CD14-positive monocyte (primary cell): ENCODE results near the gene PLXDC2. TPM values are rescaled to one million over a fixed set of nuclear protein-coding genes. Genes with fewer than 3 reads are reported as not detected.

ENCODE experiments used
- DNase-seq, 3 donors: peaks; one replicate each; pipeline ENCODE4 v3.0.0-alpha.2; 2011 to 2022
- H2AFZ ChIP-seq: 2 replicates; pipeline ENCODE4 v1.6.0; 2012; ENCODE audit warnings: mild to moderate bottlenecking, low read depth, low read length, inconsistent platforms; ENCODE audit not compliant: insufficient read depth, poor library complexity, severe bottlenecking
- H3K27ac ChIP-seq, 2 donors: 1 replicate in 1 of 2; 2 replicates in 1 of 2; pipeline ENCODE4 v1.5.1; 2012 to 2013; ENCODE audit warnings: low read length in 2 of 2, control low read depth in 1 of 2, inconsistent platforms in 1 of 2, low read depth in 1 of 2, mild to moderate bottlenecking in 1 of 2
- H3K27me3 ChIP-seq, 2 donors: one replicate each; pipeline versions ENCODE4 v1.6.0 to v1.6.1; 2011 to 2013; ENCODE audit warnings: low read length in 2 of 2; ENCODE audit not compliant: control insufficient read depth in 2 of 2, insufficient read depth in 2 of 2
- H3K36me3 ChIP-seq, 2 donors: replicated peaks in 1 of 2; 1 replicate in 1 of 2; 2 replicates in 1 of 2; pipeline versions ENCODE4 v1.5.1 to v1.6.1; 2012 to 2013; ENCODE audit warnings: low read length in 2 of 2, control low read depth in 1 of 2, inconsistent platforms in 1 of 2, mild to moderate bottlenecking in 1 of 2; ENCODE audit not compliant: insufficient read depth in 2 of 2, control insufficient read depth in 1 of 2
- H3K4me1 ChIP-seq, 2 donors: 1 replicate in 1 of 2; 2 replicates in 1 of 2; pipeline versions ENCODE4 v1.5.1 to v1.6.1; 2012 to 2013; ENCODE audit warnings: low read length in 2 of 2, control low read depth in 1 of 2, inconsistent platforms in 1 of 2, mild to moderate bottlenecking in 1 of 2, moderate library complexity in 1 of 2; ENCODE audit not compliant: insufficient read depth in 2 of 2, control insufficient read depth in 1 of 2
- H3K4me2 ChIP-seq: replicated peaks from 2 replicates; pipeline ENCODE3; 2012; ENCODE audit warnings: low read length, moderate library complexity, mild to moderate bottlenecking; ENCODE audit not compliant: poor library complexity, severe bottlenecking; ENCODE audit errors: extremely low read depth
- H3K4me3 ChIP-seq, 3 experiments: fragments of 200-600 bp in 1 of 3; sonication (generic) in 1 of 3; replicated peaks in 1 of 3; 1 replicate in 2 of 3; 2 replicates in 1 of 3; pipeline ENCODE4 v1.5.1; 2011 to 2013; ENCODE audit warnings: low read length in 3 of 3, mild to moderate bottlenecking in 3 of 3, control low read depth in 2 of 3, low read depth in 2 of 3, inconsistent platforms in 1 of 3, moderate library complexity in 1 of 3
- H3K79me2 ChIP-seq: 2 replicates; pipeline ENCODE4 v1.6.0; 2012; ENCODE audit warnings: mild to moderate bottlenecking, control low read depth, inconsistent platforms, low read length, moderate library complexity; ENCODE audit not compliant: insufficient read depth
- H3K9ac ChIP-seq: 2 replicates; pipeline ENCODE4 v1.6.0; 2017; ENCODE audit warnings: low read length, mild to moderate bottlenecking; ENCODE audit not compliant: insufficient read depth, poor library complexity, severe bottlenecking
- H3K9me3 ChIP-seq, 2 donors: replicated peaks in 1 of 2; 1 replicate in 1 of 2; 2 replicates in 1 of 2; pipeline versions ENCODE4 v1.5.1 to v1.6.1; 2012 to 2013; ENCODE audit warnings: low read length in 2 of 2, control low read depth in 1 of 2; ENCODE audit not compliant: control insufficient read depth in 1 of 2, insufficient read depth in 1 of 2
- H4K20me1 ChIP-seq: 2 replicates; pipeline ENCODE4 v1.6.0; 2012; ENCODE audit warnings: mild to moderate bottlenecking, low read length, control low read depth, moderate library complexity; ENCODE audit not compliant: insufficient read depth
- H3K27ac Mint-ChIP-seq, 7 donors: one replicate each; pipeline ENCODE4 v1.8.0; 2020; ENCODE audit warnings: mild to moderate bottlenecking in 7 of 7, mixed read lengths in 7 of 7, moderate library complexity in 6 of 7, inconsistent platforms in 2 of 7
- H3K27me3 Mint-ChIP-seq, 3 donors: one replicate each; pipeline ENCODE4 v1.8.0; 2021 to 2022; ENCODE audit warnings: low read depth in 3 of 3, mild to moderate bottlenecking in 3 of 3, mixed read lengths in 3 of 3, moderate library complexity in 3 of 3, inconsistent platforms in 1 of 3
- H3K36me3 Mint-ChIP-seq, 2 donors: one replicate each; pipeline ENCODE4 v1.8.0; 2020; ENCODE audit warnings: mixed read lengths in 2 of 2, inconsistent platforms in 1 of 2, mild to moderate bottlenecking in 1 of 2
- H3K4me1 Mint-ChIP-seq: one replicate; pipeline ENCODE4 v1.8.0; 2020; ENCODE audit warnings: mild to moderate bottlenecking, mixed read lengths
- H3K4me3 Mint-ChIP-seq, 2 donors: one replicate each; pipeline ENCODE4 v1.8.0; 2020; ENCODE audit warnings: mild to moderate bottlenecking in 2 of 2, mixed read lengths in 2 of 2, moderate library complexity in 1 of 2
- H3K9me3 Mint-ChIP-seq, 7 donors: one replicate each; pipeline ENCODE4 v1.8.0; 2020 to 2022; ENCODE audit warnings: mixed read lengths in 7 of 7, mild to moderate bottlenecking in 6 of 7, moderate library complexity in 6 of 7, inconsistent platforms in 2 of 7
- whole genome bisulfite sequencing: methylation state at CpG from one replicate; pipeline ENCODE4 v1.1.5; 2013; ENCODE audit warnings: missing lambda C conversion rate; ENCODE audit not compliant: insufficient coverage; 5-methylcytosine and 5-hydroxymethylcytosine counted together
- intact Hi-C, 2 donors: fragments of 100-400 bp; cut with micrococcal nuclease; formaldehyde crosslinking; loops; one replicate each; pipeline versions ENCODE4 v1.15.0 to v1.15.1; 2023
- polyA plus RNA-seq, 3 donors: library from polyadenylated mRNA; depleted of rRNA in 1 of 3; unstranded in 2 of 3; stranded (reverse) in 1 of 3; fragments of 300-500 nt in 2 of 3; fragments of >200 nt in 1 of 3; fragmentation: Illumina TruSeq in 2 of 3; gene quantifications; 1 replicate in 2 of 3; 2 replicates in 1 of 3; pipeline ENCODE4 v1.2.3, GENCODE V29; 2012 to 2021
- TF ChIP-seq, protein P1 (sequence below): fragments of 200-600 bp; IDR thresholded peaks from one replicate; pipeline ENCODE4 v1.8.0; 2022; ENCODE audit warnings: antibody characterized with exemption, mild to moderate bottlenecking

The PLXDC2 gene
- polyA plus RNA-seq, 3 donors: 37.5 to 128 (median 93.6) TPM

DNA sequence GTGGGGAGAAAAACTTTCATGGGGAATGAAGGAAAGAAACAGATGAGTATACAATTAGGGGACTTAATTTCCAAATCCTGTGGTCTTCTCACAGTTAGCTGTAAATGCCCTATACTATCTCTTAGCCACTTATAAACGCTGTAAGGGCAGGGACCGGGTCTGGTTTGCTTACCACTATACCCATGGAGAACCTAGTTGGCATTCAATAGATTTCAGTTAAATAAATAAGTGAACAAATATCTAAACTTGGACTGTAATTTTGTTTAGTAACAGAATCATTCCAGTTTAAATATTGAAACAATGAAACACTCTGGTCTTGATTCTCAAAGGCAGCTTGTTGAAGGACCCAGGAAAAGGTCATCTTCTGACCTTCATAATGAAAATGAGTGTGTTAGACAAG is 158.3 kb downstream of the PLXDC2 start:
- peak overlapping the region; percentile 71 to 93 (median 78) for H3K27ac Mint-ChIP-seq
- Histone ChIP-seq H3K4me2 (no peak overlapping the region), H3K27me3 (no peaks in the 10 kb centered on the region)

GRCh38 chr10:19977097-19977521 is 160.9 kb downstream of the PLXDC2 start:
- H3K4me3 Mint-ChIP-seq: no peak overlapping the region

More for the DNA sequence above, 158.3 kb downstream of the PLXDC2 start:
- peaks cover 19 to 26% of the 10 kb centered on the region in 2 donors for H3K4me1 ChIP-seq
- H3K9me3 Mint-ChIP-seq: peaks cover 0 to 5% (median 1%) of the 10 kb centered on the region in 7 donors
- no peak overlapping the region for H3K4me3 ChIP-seq
- TF ChIP-seq, protein P1, sequence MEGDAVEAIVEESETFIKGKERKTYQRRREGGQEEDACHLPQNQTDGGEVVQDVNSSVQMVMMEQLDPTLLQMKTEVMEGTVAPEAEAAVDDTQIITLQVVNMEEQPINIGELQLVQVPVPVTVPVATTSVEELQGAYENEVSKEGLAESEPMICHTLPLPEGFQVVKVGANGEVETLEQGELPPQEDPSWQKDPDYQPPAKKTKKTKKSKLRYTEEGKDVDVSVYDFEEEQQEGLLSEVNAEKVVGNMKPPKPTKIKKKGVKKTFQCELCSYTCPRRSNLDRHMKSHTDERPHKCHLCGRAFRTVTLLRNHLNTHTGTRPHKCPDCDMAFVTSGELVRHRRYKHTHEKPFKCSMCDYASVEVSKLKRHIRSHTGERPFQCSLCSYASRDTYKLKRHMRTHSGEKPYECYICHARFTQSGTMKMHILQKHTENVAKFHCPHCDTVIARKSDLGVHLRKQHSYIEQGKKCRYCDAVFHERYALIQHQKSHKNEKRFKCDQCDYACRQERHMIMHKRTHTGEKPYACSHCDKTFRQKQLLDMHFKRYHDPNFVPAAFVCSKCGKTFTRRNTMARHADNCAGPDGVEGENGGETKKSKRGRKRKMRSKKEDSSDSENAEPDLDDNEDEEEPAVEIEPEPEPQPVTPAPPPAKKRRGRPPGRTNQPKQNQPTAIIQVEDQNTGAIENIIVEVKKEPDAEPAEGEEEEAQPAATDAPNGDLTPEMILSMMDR: no peak
- peaks cover 0 to 5% of the 10 kb centered on the region in 2 donors for H3K9me3 ChIP-seq
- H3K36me3 ChIP-seq: no peaks in the 10 kb centered on the region
- DNase-seq: no peak
- H3K4me3 Mint-ChIP-seq: no peak overlapping the region
- H2AFZ ChIP-seq: no peak overlapping the region
- peaks cover 73% of the 10 kb centered on the region for H3K79me2 ChIP-seq
- intact Hi-C loops: no loop called here
- WGBS: no CpG with 5 or more reads among the region's 2 CpGs
- peaks cover 39% of the 10 kb centered on the region for H3K4me1 Mint-ChIP-seq
- H3K36me3 Mint-ChIP-seq: peaks cover 10 to 18% of the 10 kb centered on the region in 2 donors
- no peak overlapping the region for H3K9ac ChIP-seq
- H3K27me3 Mint-ChIP-seq: no peaks in the 10 kb centered on the region
- H4K20me1 ChIP-seq: peaks cover 86% of the 10 kb centered on the region
- peak overlapping the region in 1 of 2 donors; percentile 71 for H3K27ac ChIP-seq

More at GRCh38 chr10:19977097-19977521, 160.9 kb downstream of the PLXDC2 start:
- TF ChIP-seq, protein P1: no peak
- H3K36me3 ChIP-seq: no peaks in the 10 kb centered on the region
- intact Hi-C loops: no loop called here
- WGBS: no CpG with 5 or more reads among the region's 3 CpGs
- no peak overlapping the region for H3K4me2 ChIP-seq
- no peak overlapping the region for H2AFZ ChIP-seq
- H3K9me3 ChIP-seq: peaks cover 0 to 5% of the 10 kb centered on the region in 2 donors
- H3K27me3 ChIP-seq: no peaks in the 10 kb centered on the region
- H3K4me1 ChIP-seq: peaks cover 14 to 24% of the 10 kb centered on the region in 2 donors
- Mint-ChIP-seq H3K27ac (peak overlapping the region in 1 of 7 donors; percentile 26), H3K9me3 (peaks cover 0 to 5% (median 1%) of the 10 kb centered on the region in 7 donors), H3K27me3 (no peaks in the 10 kb centered on the region), H3K36me3 (peaks cover 4 to 25% of the 10 kb centered on the region in 2 donors), H3K4me1 (peaks cover 25% of the 10 kb centered on the region)
- H4K20me1 ChIP-seq: peaks cover 86% of the 10 kb centered on the region
- H3K27ac ChIP-seq: peak overlapping the region in 1 of 2 donors; percentile 10
- DNase-seq: no peak
- H3K9ac ChIP-seq: no peak overlapping the region
- H3K79me2 ChIP-seq: peaks cover 71% of the 10 kb centered on the region
- no peak overlapping the region for H3K4me3 ChIP-seq
